ENCODE measurements around the gene MAP2.

MAP2 gene

GRCh38 chr2:209423562-209424198 is at the start of gene MAP2:
MAP2 (plus strand) TSS chr2:209424047; CDS start chr2:209653171, 229,124 bp downstream.
- H3K27ac ChIP-seq, result peak within 1 kb of the TSS; percentile 69
- TF ChIP-seq, protein P1, sequence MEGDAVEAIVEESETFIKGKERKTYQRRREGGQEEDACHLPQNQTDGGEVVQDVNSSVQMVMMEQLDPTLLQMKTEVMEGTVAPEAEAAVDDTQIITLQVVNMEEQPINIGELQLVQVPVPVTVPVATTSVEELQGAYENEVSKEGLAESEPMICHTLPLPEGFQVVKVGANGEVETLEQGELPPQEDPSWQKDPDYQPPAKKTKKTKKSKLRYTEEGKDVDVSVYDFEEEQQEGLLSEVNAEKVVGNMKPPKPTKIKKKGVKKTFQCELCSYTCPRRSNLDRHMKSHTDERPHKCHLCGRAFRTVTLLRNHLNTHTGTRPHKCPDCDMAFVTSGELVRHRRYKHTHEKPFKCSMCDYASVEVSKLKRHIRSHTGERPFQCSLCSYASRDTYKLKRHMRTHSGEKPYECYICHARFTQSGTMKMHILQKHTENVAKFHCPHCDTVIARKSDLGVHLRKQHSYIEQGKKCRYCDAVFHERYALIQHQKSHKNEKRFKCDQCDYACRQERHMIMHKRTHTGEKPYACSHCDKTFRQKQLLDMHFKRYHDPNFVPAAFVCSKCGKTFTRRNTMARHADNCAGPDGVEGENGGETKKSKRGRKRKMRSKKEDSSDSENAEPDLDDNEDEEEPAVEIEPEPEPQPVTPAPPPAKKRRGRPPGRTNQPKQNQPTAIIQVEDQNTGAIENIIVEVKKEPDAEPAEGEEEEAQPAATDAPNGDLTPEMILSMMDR (conservative IDR thresholded peaks at IDR 0.05), result peak; percentile 97

- TF ChIP-seq, protein P1 (conservative IDR thresholded peaks at IDR 0.05), result no peak
- H3K27ac ChIP-seq, result no peak overlapping the region
Observed at GRCh38 chr2:209376686-209377085, 47.2 kb upstream of the MAP2 start.

DNA sequence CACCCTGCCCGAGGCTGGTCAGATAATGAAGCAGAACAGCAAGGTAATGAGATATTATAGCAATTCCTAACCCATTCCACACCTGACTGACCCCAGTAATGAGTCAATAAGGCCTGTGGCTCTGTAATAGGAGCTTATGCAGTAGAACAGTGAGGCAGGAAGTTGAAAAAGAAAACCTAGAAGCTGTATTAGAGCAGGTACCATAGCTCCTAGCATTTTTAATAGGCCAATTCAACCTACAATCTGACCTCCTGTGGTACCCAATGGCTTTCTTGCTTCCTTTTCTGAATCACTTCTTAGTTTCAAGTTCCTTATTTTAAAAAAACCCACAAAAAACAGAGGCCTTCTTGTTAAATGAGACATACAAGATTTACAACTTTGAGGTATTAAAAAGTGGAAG is 43.6 kb upstream of the MAP2 start:
- TF ChIP-seq, protein P1 (conservative IDR thresholded peaks at IDR 0.05), result no peak
- H3K27ac ChIP-seq, result no peak overlapping the region

DNA sequence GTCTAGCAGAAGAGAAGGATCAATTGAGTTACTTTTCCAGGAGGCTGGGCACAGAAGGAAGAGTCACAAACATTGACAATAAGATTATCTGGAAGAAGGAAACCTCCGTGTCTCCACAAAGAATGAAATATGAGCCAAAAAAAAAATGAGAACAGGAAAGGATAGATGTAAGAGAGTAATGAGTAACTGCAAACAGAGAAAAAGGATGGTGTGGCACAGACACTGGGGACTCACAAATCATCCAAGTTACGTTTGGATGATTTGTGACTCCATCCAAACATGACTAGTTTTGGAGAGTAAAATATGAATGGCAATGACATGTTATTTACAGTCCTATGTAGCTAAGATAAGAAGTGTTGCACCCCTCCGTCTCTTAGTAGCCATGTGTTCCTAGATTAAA is 42.8 kb upstream of the MAP2 start:
- H3K27ac ChIP-seq, result no peak overlapping the region
- TF ChIP-seq, protein P1 (conservative IDR thresholded peaks at IDR 0.05), result no peak

DNA sequence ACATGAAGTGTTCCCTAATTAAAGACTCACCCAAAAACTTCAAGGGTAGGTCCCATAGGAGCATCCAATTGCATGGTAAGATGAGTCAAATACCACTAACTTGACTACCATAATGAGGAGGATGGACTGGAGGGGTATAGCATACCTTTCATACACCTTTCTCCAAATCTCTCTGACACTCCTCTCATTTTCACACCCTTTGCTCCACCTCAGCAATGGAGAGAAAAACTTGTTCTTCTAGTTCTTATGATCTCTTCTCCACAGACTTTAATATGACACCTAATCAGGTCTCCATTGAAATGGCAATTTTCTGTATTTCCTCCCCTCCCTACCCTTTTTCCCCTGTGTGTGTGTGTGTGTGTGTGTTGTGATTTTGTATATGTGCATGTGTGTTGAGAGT is 41.1 kb upstream of the MAP2 start:
- TF ChIP-seq, protein P1 (conservative IDR thresholded peaks at IDR 0.05), result no peak
- H3K27ac ChIP-seq, result no peak overlapping the region

DNA sequence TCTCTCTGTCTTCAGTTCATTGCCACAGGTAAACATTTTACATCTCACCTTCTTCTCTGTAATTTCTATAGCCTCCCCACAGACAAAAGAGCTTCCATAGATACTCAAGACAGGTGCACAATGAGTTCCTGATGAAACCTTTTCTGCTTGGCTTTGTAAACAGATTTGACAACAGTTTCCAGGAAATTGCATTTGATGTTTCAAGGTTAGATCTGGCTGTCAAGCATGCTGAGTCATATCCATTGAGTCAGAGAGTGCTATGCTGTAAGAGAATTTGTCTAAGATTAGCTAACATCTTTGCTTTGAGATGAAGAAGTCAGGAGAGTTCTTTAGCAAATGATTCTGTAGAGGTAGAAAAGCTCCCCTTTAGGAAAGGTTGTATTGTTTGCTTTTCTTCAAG is 40.6 kb upstream of the MAP2 start:
- no peak overlapping the region for H3K27ac ChIP-seq
- TF ChIP-seq, protein P1 (conservative IDR thresholded peaks at IDR 0.05), result no peak

- H3K27ac ChIP-seq, result no peak overlapping the region
- TF ChIP-seq, protein P1 (conservative IDR thresholded peaks at IDR 0.05), result no peak
Observed at GRCh38 chr2:209387389-209387788, 36.5 kb upstream of the MAP2 start.
